Kidney capillary endothelial cell (primary cell): Measurements from ENCODE around the gene PTCH2.
"Not testable (repeated sequence)": the region's sequence is repeated elsewhere in the genome, so short reads cannot be mapped to it uniquely, and the experiment has no call there.

ENCODE experiments used
- DNase-seq: peaks from one replicate; pipeline ENCODE4 v3.0.0-alpha.2; 2018; ENCODE audit warnings: low spot score

PTCH2 gene

GRCh38 chr1:44802306-44803061 lies 40.6 kb downstream of the PTCH2 start:
- no peak for DNase-seq

- no peak for DNase-seq
Measured at GRCh38 chr1:44801491-44802305, 41.4 kb downstream of the PTCH2 start.

- DNase-seq: peak; percentile 97
Measured at GRCh38 chr1:44799770-44800584, 43.1 kb downstream of the PTCH2 start, which contains the start of gene PLK3. Gene PLK3, plus strand, starts transcription at chr1:44800377. Its CDS starts 87 bp downstream, at chr1:44800464.

GRCh38 chr1:44798481-44799365 lies 44.3 kb downstream of the PTCH2 start:
- no peak for DNase-seq

GRCh38 chr1:44797886-44798285 lies 45.2 kb downstream of the PTCH2 start:
- DNase-seq: not testable (repeated sequence)

- DNase-seq: no peak
Measured at GRCh38 chr1:44792736-44793502, 50.1 kb downstream of the PTCH2 start.

- DNase-seq: no peak
Measured at GRCh38 chr1:44790968-44791801, 51.9 kb downstream of the PTCH2 start.

- no peak for DNase-seq
Measured at GRCh38 chr1:44788120-44788860, 54.8 kb downstream of the PTCH2 start, which contains the start of gene BEST4. Gene BEST4, minus strand, starts transcription at chr1:44788170. Its CDS starts 465 bp downstream, at chr1:44787705.

GRCh38 chr1:44787506-44787905 lies 55.5 kb downstream of the PTCH2 start:
- no peak for DNase-seq

GRCh38 chr1:44786841-44787426 lies 56.1 kb downstream of the PTCH2 start:
- DNase-seq: no peak

GRCh38 chr1:44786138-44786840 lies 56.8 kb downstream of the PTCH2 start:
- DNase-seq: no peak

- no peak for DNase-seq
Measured at GRCh38 chr1:44785501-44786137, 57.4 kb downstream of the PTCH2 start.

GRCh38 chr1:44785029-44785380 lies 58.0 kb downstream of the PTCH2 start:
- no peak for DNase-seq

- no peak for DNase-seq
Measured at GRCh38 chr1:44784094-44785028, 58.7 kb downstream of the PTCH2 start.

- DNase-seq: no peak
Measured at GRCh38 chr1:44783697-44784093, 59.4 kb downstream of the PTCH2 start.

- DNase-seq: no peak
Measured at GRCh38 chr1:44780583-44781121, 62.4 kb downstream of the PTCH2 start.
